WTC11 (cell line): ENCODE measurements around the gene PLEKHB1.

ENCODE experiments used
- CBFB ChIP-seq: sonication (generic); formaldehyde crosslinking; IDR thresholded peaks from 2 replicates; pipeline ENCODE4 v1.8.1; 2022; ENCODE audit warnings: mild to moderate bottlenecking, low read depth, missing genetic modification reagents
- CREB1 ChIP-seq: sonication (generic); formaldehyde crosslinking; IDR thresholded peaks from 2 replicates; pipeline ENCODE4 v1.8.0; 2023; ENCODE audit warnings: mild to moderate bottlenecking, missing genetic modification reagents
- ETV6 ChIP-seq: sonication (generic); formaldehyde crosslinking; IDR thresholded peaks from 2 replicates; pipeline ENCODE4 v1.8.1; 2022; ENCODE audit warnings: mild to moderate bottlenecking, missing genetic modification reagents
- NFE2L1 ChIP-seq: sonication (generic); formaldehyde crosslinking; IDR thresholded peaks from 2 replicates; pipeline ENCODE4 v1.8.1; 2023; ENCODE audit warnings: missing genetic modification reagents
- TF ChIP-seq, protein P1 (sequence below): fragments of 200-600 bp; IDR thresholded peaks from 2 replicates; pipeline ENCODE4 v1.8.0; 2022; ENCODE audit warnings: antibody characterized with exemption
- TF ChIP-seq, protein P2 (sequence below): sonication (generic); formaldehyde crosslinking; IDR thresholded peaks from 2 replicates; pipeline ENCODE4 v1.8.1; 2022; ENCODE audit warnings: low read depth, missing genetic modification reagents, borderline replicate concordance

DNA sequence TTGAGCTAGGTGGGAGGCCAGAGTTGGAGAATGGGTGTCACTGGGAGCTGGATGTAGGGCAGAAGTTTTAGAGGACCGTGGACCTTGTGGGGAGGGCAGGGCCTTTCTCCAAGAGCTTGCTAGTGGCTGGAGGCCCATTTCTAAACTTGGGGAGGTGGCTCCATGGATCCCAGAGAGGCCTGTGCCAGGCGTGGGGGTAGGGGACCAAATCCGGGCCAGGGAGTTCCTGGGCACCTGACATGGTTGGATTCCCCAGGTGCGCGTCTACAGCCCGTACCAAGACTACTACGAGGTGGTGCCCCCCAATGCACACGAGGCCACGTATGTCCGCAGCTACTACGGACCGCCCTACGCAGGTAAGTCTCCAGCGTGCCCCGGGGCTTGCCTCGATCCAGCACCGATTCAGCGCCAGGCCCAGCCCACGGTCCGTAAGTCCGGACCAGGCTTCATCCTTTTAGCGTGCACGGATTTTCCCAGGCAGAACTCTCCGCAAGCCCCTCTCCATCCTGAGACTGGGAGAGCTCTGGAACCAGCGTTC is 14.2 kb downstream of the PLEKHB1 start:
- TF ChIP-seq ETV6 (CRISPR knock-in tag): no peak
- TF ChIP-seq NFE2L1 (CRISPR knock-in tag): no peak
- TF ChIP-seq, protein P1, sequence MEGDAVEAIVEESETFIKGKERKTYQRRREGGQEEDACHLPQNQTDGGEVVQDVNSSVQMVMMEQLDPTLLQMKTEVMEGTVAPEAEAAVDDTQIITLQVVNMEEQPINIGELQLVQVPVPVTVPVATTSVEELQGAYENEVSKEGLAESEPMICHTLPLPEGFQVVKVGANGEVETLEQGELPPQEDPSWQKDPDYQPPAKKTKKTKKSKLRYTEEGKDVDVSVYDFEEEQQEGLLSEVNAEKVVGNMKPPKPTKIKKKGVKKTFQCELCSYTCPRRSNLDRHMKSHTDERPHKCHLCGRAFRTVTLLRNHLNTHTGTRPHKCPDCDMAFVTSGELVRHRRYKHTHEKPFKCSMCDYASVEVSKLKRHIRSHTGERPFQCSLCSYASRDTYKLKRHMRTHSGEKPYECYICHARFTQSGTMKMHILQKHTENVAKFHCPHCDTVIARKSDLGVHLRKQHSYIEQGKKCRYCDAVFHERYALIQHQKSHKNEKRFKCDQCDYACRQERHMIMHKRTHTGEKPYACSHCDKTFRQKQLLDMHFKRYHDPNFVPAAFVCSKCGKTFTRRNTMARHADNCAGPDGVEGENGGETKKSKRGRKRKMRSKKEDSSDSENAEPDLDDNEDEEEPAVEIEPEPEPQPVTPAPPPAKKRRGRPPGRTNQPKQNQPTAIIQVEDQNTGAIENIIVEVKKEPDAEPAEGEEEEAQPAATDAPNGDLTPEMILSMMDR: no peak
- TF ChIP-seq, protein P2, sequence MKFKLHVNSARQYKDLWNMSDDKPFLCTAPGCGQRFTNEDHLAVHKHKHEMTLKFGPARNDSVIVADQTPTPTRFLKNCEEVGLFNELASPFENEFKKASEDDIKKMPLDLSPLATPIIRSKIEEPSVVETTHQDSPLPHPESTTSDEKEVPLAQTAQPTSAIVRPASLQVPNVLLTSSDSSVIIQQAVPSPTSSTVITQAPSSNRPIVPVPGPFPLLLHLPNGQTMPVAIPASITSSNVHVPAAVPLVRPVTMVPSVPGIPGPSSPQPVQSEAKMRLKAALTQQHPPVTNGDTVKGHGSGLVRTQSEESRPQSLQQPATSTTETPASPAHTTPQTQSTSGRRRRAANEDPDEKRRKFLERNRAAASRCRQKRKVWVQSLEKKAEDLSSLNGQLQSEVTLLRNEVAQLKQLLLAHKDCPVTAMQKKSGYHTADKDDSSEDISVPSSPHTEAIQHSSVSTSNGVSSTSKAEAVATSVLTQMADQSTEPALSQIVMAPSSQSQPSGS (CRISPR knock-in tag): no peak
- no peak for TF ChIP-seq CREB1 (CRISPR knock-in tag)
- TF ChIP-seq CBFB (CRISPR knock-in tag): no peak
